Osteocyte (in vitro differentiated cells): Measurements from ENCODE around the gene UBAP1. TPM values are rescaled to one million over a fixed set of nuclear protein-coding genes. Genes with fewer than 3 reads are reported as not detected.
"Not testable (repeated sequence)": the region's sequence is repeated elsewhere in the genome, so short reads cannot be mapped to it uniquely, and the experiment has no call there.

Source experiments
- DNase-seq: peaks from one replicate; pipeline ENCODE4 v3.0.0; 2021; ENCODE audit warnings: mixed read lengths; ENCODE audit not compliant: unreplicated experiment; ENCODE audit errors: extremely low spot score
- H3K27ac Mint-ChIP-seq: one replicate; pipeline ENCODE4 v1.8.0; 2021; ENCODE audit warnings: mild to moderate bottlenecking, mixed read lengths; ENCODE audit not compliant: unreplicated experiment
- H3K27me3 Mint-ChIP-seq: one replicate; pipeline ENCODE4 v1.8.0; 2021; ENCODE audit warnings: mixed read lengths; ENCODE audit not compliant: unreplicated experiment
- H3K36me3 Mint-ChIP-seq: one replicate; pipeline ENCODE4 v1.8.0; 2021; ENCODE audit warnings: mixed read lengths; ENCODE audit not compliant: unreplicated experiment
- H3K4me1 Mint-ChIP-seq: one replicate; pipeline ENCODE4 v1.8.0; 2021; ENCODE audit warnings: mixed read lengths; ENCODE audit not compliant: unreplicated experiment
- H3K4me3 Mint-ChIP-seq: one replicate; pipeline ENCODE4 v1.8.0; 2021; ENCODE audit warnings: mild to moderate bottlenecking, moderate library complexity, mixed read lengths; ENCODE audit not compliant: unreplicated experiment
- H3K9me3 Mint-ChIP-seq: one replicate; pipeline ENCODE4 v1.8.0; 2021; ENCODE audit warnings: mixed read lengths; ENCODE audit not compliant: unreplicated experiment
- CTCF ChIP-seq: fragments of 200-600 bp; sonication (generic); IDR thresholded peaks from 2 replicates; pipeline ENCODE4 v1.5.0; 2021; ENCODE audit warnings: antibody characterized with exemption, mild to moderate bottlenecking, moderate library complexity
- total RNA-seq: library from RNA; stranded (reverse); gene quantifications from 2 replicates; pipeline ENCODE4 v1.2.1, GENCODE V29; 2021

The UBAP1 gene
- total RNA-seq, 1 donor from 2014 or later = 38.6 TPM

GRCh38 chr9:34203275-34203991 is 24.6 kb downstream of the UBAP1 start:
- Mint-ChIP-seq H3K9me3 (no peaks in the 10 kb centered on the region), H3K27me3 (no peaks in the 10 kb centered on the region), H3K4me1 (peaks cover 42% of the 10 kb centered on the region), H3K4me3 (no peak overlapping the region), H3K27ac (peak overlapping the region; percentile 90), H3K36me3 (peaks cover 3% of the 10 kb centered on the region)
- no peak for DNase-seq
- no peak for TF ChIP-seq CTCF

- H3K4me3 Mint-ChIP-seq = no peak overlapping the region
- peaks cover 43% of the 10 kb centered on the region for H3K4me1 Mint-ChIP-seq
- peaks cover 3% of the 10 kb centered on the region for H3K36me3 Mint-ChIP-seq
- no peak for TF ChIP-seq CTCF
- H3K27me3 Mint-ChIP-seq = no peaks in the 10 kb centered on the region
- H3K9me3 Mint-ChIP-seq = no peaks in the 10 kb centered on the region
- peak overlapping the region; percentile 90 for H3K27ac Mint-ChIP-seq
- no peak for DNase-seq
These were observed 25.3 kb downstream of the UBAP1 start for GRCh38 chr9:34203992-34204635.

- peaks cover 3% of the 10 kb centered on the region for H3K36me3 Mint-ChIP-seq
- H3K27me3 Mint-ChIP-seq = no peaks in the 10 kb centered on the region
- no peaks in the 10 kb centered on the region for H3K9me3 Mint-ChIP-seq
- H3K27ac Mint-ChIP-seq = peak overlapping the region; percentile 48
- TF ChIP-seq CTCF = no peak
- DNase-seq = no peak
- peaks cover 38% of the 10 kb centered on the region for H3K4me1 Mint-ChIP-seq
- H3K4me3 Mint-ChIP-seq = no peak overlapping the region
These were observed 26.3 kb downstream of the UBAP1 start for GRCh38 chr9:34205102-34205501.

DNA sequence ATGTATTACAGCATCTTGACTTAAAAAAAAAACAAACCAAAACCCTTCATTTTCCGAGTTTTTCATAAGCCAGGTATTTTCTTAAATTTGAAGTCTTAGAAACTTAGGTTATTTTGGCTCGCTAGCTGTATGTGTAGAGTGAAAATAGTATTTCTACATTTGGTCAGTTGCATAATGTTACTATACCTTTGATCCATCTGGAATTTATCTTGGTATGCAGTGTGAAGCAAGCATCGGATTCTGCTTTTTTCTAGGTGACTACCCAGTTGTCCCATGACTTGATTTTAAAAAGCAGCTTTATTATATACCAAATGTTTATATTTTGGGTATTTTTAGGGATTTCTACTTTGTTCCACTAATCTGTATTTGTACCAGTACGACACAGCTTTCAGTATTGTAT is 27.7 kb downstream of the UBAP1 start:
- no peak for DNase-seq
- Mint-ChIP-seq H3K4me1 (peaks cover 35% of the 10 kb centered on the region), H3K27me3 (no peaks in the 10 kb centered on the region), H3K9me3 (no peaks in the 10 kb centered on the region), H3K4me3 (no peak overlapping the region), H3K27ac (no peak overlapping the region), H3K36me3 (peaks cover 1% of the 10 kb centered on the region)
- no peak for TF ChIP-seq CTCF

GRCh38 chr9:34211395-34211794 is 32.6 kb downstream of the UBAP1 start:
- Mint-ChIP-seq H3K9me3 (no peaks in the 10 kb centered on the region), H3K4me1 (peaks cover 7% of the 10 kb centered on the region), H3K27me3 (no peaks in the 10 kb centered on the region), H3K27ac (no peak overlapping the region), H3K4me3 (no peak overlapping the region), H3K36me3 (peaks cover 8% of the 10 kb centered on the region)
- DNase-seq = no peak
- TF ChIP-seq CTCF = no peak

DNA sequence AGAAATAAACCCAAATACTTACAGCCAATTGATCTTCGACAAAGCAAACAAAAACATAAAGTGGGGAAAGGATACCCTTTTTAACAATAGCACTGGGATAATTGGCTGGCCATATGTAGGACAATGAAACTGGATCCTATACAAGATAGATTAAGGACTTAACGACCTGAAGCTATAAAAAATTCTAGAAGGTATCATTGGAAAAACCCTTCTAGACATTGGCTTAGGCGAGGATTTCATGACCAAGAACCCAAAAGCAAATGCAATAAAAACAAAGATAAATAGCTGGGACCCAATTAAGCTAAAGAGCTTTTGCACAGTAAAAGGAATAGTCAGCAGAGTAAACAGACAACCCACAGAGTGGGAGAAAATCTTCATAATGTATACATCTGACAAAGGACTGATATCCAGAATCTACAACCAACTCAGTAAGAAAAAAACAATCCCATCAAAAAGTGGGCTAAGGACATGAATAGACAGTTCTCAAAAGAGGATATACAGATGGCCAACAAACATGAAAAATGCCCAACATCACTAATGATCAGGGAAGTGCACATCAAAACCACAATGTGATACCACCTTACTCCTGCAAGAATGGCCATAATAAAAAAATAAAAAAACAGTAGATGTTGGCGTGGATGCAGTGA is 35.6 kb downstream of the UBAP1 start:
- not testable (repeated sequence) for H3K27me3 Mint-ChIP-seq, H3K4me3 Mint-ChIP-seq, H3K4me1 Mint-ChIP-seq, DNase-seq, H3K27ac Mint-ChIP-seq, H3K36me3 Mint-ChIP-seq, H3K9me3 Mint-ChIP-seq
